ENCODE measurements around the gene PPP1R12B.
"Not testable (repeated sequence)": the region's sequence is repeated elsewhere in the genome, so short reads cannot be mapped to it uniquely, and the experiment has no call there.

DNA sequence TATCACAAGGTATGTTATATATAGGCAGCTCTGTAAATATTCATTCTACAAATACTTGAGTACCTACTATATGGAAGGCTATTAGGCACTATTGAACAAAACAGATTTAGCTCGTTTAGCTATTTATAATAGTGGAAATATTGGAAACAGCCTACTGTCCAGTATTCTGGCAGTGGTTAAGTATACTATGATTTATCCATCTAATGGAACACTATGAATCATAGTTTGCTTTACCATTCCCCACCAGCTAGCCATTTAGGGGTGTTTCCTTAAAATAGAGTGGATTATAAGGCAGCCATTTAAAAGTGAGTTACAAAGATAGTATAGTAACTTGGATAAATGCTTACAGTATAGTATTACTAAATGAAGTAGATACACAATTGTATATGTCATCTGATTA, 169.7 kb downstream of the PPP1R12B start:
- not testable (repeated sequence) for TF ChIP-seq POLR2A (IDR thresholded peaks at IDR 0.05; ENCODE audit: low read depth, low read length); POLR2AphosphoS5 (IDR thresholded peaks at IDR 0.05; ENCODE audit: low read depth, low read length); TAF1 (IDR thresholded peaks at IDR 0.05; ENCODE audit: borderline replicate concordance, low read depth, low read length)

All from GM12892 (cell line).